HG02571 (cell line): ENCODE measurements around the gene NLRP3.

ENCODE experiments used
- ATAC-seq: cut with Tn5 transposase; IDR thresholded peaks from one replicate; pipeline ENCODE4 v1.9.1; 2021; ENCODE audit warnings: mild to moderate bottlenecking, moderate library complexity; ENCODE audit not compliant: unreplicated experiment

The NLRP3 gene

GRCh38 chr1:247435759-247436147 lies 19.8 kb downstream of the NLRP3 start:
- no peak for ATAC-seq

DNA sequence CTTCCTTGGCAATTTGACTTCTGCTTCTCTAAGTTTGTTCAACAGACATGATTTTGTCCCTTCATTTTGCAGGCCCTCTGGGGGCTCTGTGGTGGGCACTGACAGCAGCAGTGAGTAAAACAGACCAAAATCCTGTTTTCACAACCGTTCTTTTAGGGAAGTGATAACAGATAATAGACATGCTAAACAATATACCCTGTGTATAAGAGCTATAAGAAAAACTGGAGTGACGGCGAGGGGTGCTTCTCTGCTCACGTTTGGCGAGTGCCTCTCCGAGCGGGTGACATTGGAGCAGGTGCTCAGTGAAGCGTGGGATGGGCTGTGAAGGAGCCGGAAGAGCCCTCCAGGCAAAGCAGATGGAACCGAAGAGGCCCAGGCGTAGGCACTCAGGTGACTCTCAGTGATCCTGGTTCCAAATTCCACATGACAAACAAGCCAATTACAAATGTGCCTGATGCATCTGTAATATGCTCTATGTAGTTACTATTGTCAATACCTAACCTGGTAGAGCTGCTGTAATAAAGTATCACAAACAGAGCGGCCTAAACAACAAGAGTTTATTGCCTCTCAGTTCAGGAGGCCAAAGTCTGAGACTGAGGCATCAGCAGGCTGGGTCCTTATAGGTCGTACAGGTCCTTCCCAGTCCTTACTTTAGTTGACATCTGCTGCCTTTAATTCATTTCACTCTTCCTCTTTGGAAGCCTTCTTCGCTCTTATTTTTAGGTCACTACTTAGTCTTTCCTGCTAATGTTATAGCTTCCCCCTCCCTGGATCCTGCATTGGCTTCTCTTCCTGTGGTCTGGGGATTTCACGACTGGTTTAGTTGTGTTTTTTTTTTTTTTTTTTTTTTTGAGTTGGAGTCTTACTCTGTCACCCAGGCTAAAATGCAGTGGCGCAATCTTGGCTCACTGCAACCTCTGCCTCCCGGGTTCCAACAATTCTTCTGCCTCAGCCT lies 21.9 kb downstream of the NLRP3 start:
- no peak for ATAC-seq

DNA sequence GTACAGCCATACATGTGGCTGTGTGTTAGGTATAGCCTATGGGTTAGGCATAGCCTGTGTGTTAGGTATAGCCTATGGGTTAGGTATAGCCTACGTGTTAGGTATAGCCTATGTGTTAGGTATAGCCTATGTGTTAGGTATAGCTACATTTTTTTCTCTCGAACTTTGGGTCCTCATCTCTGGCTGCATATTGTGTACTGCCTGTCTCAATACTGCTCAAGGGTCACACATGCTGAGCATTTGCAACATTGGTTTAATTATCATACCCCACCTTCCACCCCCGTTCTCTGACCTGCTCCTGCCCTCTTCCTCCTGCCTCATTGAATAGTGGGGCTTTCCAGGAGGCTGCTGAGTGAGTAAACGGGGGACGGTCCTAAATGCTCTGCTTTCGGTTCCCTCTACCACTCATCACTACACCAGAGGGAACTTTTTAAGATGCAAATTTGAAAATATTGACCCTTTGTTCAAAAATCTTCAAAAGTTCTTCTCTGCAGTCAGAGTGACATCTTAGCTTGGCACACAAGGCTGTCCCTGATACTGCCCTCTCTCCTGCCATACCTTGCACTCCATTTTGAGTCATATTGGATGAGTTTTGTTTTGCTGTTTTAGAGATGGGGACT lies 24.1 kb downstream of the NLRP3 start:
- peak; percentile 99 for ATAC-seq

GRCh38 chr1:247441606-247442005 lies 25.6 kb downstream of the NLRP3 start:
- no peak for ATAC-seq

DNA sequence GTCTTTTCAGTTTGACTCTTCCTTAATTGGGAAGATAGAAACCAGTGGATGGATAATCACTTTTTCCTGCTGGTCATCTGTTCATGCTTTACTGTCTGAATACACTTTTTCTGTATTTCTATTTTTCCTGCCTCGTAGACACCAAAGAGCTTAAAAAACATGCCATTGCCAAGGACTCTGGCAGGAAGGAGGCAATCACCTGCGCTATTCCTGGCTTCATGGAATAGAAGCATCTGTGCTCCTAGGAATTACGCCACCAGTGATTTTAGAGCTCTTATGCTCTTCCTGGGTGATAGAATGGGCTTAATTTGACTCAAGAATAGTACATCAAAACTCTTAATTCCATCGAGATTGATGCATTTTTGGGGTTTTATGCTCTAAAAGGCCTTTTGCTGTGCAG lies 26.2 kb downstream of the NLRP3 start:
- ATAC-seq = no peak

GRCh38 chr1:247443641-247444040 lies 27.7 kb downstream of the NLRP3 start:
- ATAC-seq = no peak

GRCh38 chr1:247444571-247444970 lies 28.6 kb downstream of the NLRP3 start:
- ATAC-seq = no peak

GRCh38 chr1:247445526-247446356 lies 29.8 kb downstream of the NLRP3 start:
- no peak for ATAC-seq

- ATAC-seq = no peak
Measured at GRCh38 chr1:247447162-247447909, 31.4 kb downstream of the NLRP3 start.

DNA sequence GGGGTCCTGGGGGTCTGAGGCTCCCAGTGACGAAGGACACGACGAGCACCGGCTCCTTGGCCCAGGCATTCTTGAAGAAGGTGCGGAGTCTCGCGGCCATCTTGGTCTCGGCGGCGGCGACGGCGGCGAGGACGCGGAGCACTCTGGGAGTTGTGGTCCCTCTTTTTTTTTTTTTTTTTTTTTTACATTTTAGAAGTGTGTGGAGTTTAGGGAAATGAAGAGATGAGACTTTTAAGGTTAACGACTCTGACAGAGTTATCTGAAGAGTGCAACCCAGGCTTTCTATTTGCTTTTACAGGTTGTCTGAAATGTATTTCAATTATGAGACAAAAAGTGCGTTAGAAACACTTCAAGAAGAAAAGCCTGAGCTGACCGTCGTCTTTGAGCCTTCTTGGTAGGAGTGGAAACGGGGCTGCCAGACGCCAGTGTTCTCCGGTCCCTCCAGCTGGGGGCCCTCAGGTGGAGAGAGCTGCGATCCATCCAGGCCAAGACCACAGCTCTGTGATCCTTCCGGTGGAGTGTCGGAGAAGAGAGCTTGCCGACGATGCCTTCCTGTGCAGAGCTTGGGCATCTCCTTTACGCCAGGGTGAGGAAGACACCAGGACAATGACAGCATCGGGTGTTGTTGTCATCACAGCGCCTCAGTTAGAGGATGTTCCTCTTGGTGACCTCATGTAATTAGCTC lies 32.3 kb downstream of the NLRP3 start:
- ATAC-seq = no peak

GRCh38 chr1:247451388-247452010 lies 35.5 kb downstream of the NLRP3 start:
- no peak for ATAC-seq

GRCh38 chr1:247452447-247453039 lies 36.6 kb downstream of the NLRP3 start:
- ATAC-seq = no peak

GRCh38 chr1:247453245-247453644 lies 37.3 kb downstream of the NLRP3 start:
- ATAC-seq = no peak

GRCh38 chr1:247453997-247454396 lies 38.0 kb downstream of the NLRP3 start:
- ATAC-seq = no peak

- no peak for ATAC-seq
Measured at GRCh38 chr1:247456021-247456420, 40.0 kb downstream of the NLRP3 start.

DNA sequence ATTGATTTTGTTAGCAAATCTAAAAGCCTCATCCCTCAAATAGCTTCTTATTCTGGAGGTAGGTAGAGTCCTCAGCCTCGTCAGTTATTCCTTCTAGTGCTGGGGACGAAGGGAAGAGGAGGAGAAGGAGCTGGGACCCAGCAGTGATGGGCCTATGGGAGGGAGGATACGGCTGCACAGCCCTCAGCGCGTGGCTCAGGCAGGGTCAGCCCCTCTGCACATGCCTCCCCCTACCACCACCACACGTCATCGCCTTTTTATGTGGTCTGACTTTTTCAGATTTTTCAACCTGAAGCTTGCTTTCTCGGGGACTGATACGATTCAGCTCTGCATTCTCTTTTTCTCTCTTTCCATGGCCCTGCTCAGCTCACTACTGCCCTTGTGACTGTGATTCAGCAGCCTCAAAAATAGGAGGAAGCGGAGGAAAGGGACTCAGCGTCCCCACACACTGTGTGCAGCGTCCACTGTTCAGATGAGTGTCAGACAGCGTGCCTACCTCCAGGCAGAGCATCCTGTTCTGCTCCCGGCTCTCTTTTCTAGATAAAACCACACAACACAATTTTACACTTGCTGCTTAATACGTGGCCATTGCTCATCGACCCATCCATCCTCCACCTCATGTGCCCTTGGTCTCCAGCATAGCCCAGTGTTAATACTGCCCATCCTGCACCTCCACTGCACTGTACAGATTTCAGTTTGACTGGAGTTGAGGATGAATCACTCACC lies 41.1 kb downstream of the NLRP3 start:
- ATAC-seq = no peak

- no peak for ATAC-seq
Measured at GRCh38 chr1:247459507-247459906, 43.5 kb downstream of the NLRP3 start.

DNA sequence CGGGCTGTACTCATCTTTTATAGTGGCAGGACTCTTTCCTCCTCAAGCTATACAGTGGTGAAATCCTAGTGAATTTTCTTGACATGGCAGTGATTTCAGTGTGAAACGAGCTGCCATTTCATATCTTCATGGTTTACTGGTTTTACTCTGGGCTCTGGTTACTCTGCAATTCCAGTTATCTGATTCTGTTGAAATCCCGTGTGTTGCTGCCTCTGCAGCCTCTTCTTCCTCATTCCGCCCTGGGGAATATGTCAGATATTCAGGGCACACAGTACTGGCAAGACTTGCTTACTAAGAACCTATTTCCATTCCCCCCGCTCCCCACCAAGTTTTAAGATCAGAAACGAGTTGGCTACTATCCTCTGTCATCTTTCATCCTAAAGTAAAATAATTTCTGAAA lies 49.8 kb downstream of the NLRP3 start:
- ATAC-seq = no peak

GRCh38 chr1:247467129-247467528 lies 51.2 kb downstream of the NLRP3 start:
- ATAC-seq = no peak
